Muscle layer of duodenum (tissue), 2 donors: ENCODE data around the gene ZFYVE27.

Source experiments
- H3K27ac ChIP-seq: one replicate; pipeline ENCODE4 v1.7.0; 2013; ENCODE audit warnings: mild to moderate bottlenecking, low read length
- H3K27me3 ChIP-seq: one replicate; pipeline ENCODE4 v1.7.0; 2013; ENCODE audit warnings: low read depth, mild to moderate bottlenecking, control low read depth, low read length
- H3K36me3 ChIP-seq, 2 donors: one replicate each; pipeline ENCODE4 v1.7.0; 2013; ENCODE audit warnings: low read length in 2 of 2, control low read depth in 1 of 2, mild to moderate bottlenecking in 1 of 2; ENCODE audit not compliant: insufficient read depth in 2 of 2, control insufficient read depth in 1 of 2
- H3K4me1 ChIP-seq, 2 donors: one replicate each; pipeline ENCODE4 v1.7.0; 2013; ENCODE audit warnings: low read length in 2 of 2, mild to moderate bottlenecking in 2 of 2, control low read depth in 1 of 2, moderate library complexity in 1 of 2; ENCODE audit not compliant: insufficient read depth in 2 of 2, control insufficient read depth in 1 of 2
- H3K4me3 ChIP-seq, 2 donors: one replicate each; pipeline ENCODE4 v1.7.0; 2013; ENCODE audit warnings: low read length in 2 of 2, low read depth in 1 of 2, mild to moderate bottlenecking in 1 of 2
- H3K9me3 ChIP-seq, 2 donors: one replicate each; pipeline ENCODE4 v1.7.0; 2013; ENCODE audit warnings: low read length in 2 of 2, control low read depth in 1 of 2, mild to moderate bottlenecking in 1 of 2; ENCODE audit not compliant: control insufficient read depth in 1 of 2
- donor health status: healthy.

Gene ZFYVE27

GRCh38 chr10:97755718-97756117, 18.8 kb downstream of the ZFYVE27 start:
- H3K36me3 ChIP-seq, result peaks cover 52 to 88% of the 10 kb centered on the region in 2 donors
- no peaks in the 10 kb centered on the region for H3K27me3 ChIP-seq

DNA sequence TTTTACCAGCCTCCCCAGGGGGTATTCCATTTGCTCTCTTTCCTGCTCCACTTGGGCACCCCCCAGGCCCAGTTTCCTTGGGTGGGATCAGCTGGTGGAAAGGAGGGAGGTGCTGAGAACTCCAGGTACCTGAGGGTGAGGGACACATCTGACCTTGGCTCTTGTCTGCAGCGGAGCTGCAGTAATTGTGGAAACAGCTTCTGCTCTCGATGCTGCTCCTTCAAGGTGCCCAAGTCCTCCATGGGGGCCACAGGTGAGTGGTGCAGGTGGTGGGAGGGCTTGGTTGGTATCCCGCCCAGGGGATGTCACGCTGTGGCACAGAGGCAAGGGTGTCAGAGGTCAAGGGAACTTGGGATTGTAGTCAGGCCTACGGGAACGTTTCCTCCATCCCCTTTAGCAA, 20.5 kb downstream of the ZFYVE27 start:
- Histone ChIP-seq H3K4me1 (no peaks in the 10 kb centered on the region), H3K27me3 (no peaks in the 10 kb centered on the region), H3K27ac (no peak overlapping the region), H3K4me3 (no peak overlapping the region), H3K36me3 (peaks cover 35 to 80% of the 10 kb centered on the region in 2 donors), H3K9me3 (no peaks in the 10 kb centered on the region)

More at GRCh38 chr10:97755718-97756117, 18.8 kb downstream of the ZFYVE27 start:
- Histone ChIP-seq H3K4me1 (no peaks in the 10 kb centered on the region), H3K9me3 (no peaks in the 10 kb centered on the region), H3K27ac (no peak overlapping the region), H3K4me3 (no peak overlapping the region)

GRCh38 chr10:97759158-97759887, 22.4 kb downstream of the ZFYVE27 start:
- H3K9me3 ChIP-seq, result no peaks in the 10 kb centered on the region
- peaks cover 23 to 62% of the 10 kb centered on the region in 2 donors for H3K36me3 ChIP-seq
- H3K27ac ChIP-seq, result no peak overlapping the region
- H3K4me1 ChIP-seq, result no peaks in the 10 kb centered on the region
- H3K27me3 ChIP-seq, result no peaks in the 10 kb centered on the region
- no peak overlapping the region for H3K4me3 ChIP-seq

GRCh38 chr10:97759946-97760345, 23.0 kb downstream of the ZFYVE27 start:
- no peaks in the 10 kb centered on the region for H3K27me3 ChIP-seq
- H3K4me1 ChIP-seq, result no peaks in the 10 kb centered on the region
- peaks cover 17 to 56% of the 10 kb centered on the region in 2 donors for H3K36me3 ChIP-seq
- H3K9me3 ChIP-seq, result no peaks in the 10 kb centered on the region
- H3K4me3 ChIP-seq, result no peak overlapping the region
- H3K27ac ChIP-seq, result no peak overlapping the region

- Histone ChIP-seq H3K36me3 (peaks cover 15 to 49% of the 10 kb centered on the region in 2 donors), H3K4me3 (no peak overlapping the region), H3K27ac (no peak overlapping the region), H3K9me3 (no peaks in the 10 kb centered on the region), H3K27me3 (no peaks in the 10 kb centered on the region), H3K4me1 (no peaks in the 10 kb centered on the region)
Measured at GRCh38 chr10:97760461-97761257, 23.7 kb downstream of the ZFYVE27 start.

DNA sequence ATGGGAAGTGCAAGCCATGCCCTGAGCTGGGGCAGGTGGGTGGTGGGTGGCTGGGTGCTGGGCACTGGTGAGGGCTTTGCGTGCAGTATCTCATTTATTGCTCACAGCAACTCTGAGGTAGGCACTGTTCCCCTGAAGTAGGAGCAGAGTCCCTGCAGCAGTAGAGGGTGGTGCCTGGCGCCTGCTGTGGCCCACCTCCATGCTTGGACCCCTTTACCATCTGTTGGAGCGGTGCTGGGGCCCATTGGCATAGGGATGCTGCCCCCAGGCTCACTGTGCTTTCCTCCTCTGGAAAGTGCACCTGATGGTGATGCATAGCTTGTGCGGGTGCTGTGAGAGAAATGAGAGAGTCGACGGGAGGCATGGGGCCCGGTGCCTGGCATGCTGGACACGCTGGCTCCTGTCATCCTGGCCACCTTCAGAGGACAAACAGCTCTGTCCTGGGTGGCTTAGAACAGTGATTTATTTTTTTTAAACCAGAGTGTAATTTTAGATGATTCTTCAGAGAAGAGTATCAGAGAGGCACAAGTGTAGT, 24.5 kb downstream of the ZFYVE27 start:
- Histone ChIP-seq H3K27ac (no peak overlapping the region), H3K4me1 (no peaks in the 10 kb centered on the region)

DNA sequence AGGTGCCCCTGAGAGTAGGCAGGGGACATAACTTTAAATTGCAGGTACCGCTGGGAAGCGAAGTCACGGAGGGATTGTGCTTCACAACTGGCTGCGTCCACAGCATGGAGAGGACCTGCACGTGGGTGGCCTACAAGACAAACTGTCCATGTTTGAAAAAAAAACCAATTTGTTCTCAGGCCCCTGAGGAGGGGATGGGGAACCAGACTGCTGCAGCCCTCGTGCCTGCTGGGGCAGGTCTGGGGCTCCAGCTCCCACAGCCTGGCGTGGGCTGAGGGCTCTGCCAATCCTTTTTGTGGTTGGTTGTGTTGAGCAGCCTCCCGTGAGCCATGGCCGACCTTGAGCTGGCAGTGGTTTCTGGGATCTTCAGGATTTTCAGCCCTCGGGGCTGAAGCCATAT, 25.1 kb downstream of the ZFYVE27 start:
- Histone ChIP-seq H3K4me1 (no peaks in the 10 kb centered on the region), H3K9me3 (no peaks in the 10 kb centered on the region), H3K27ac (no peak overlapping the region), H3K27me3 (no peaks in the 10 kb centered on the region), H3K36me3 (peaks cover 15 to 37% of the 10 kb centered on the region in 2 donors), H3K4me3 (no peak overlapping the region)

More for the DNA sequence above, 24.5 kb downstream of the ZFYVE27 start:
- Histone ChIP-seq H3K36me3 (peaks cover 15 to 44% of the 10 kb centered on the region in 2 donors), H3K4me3 (no peak overlapping the region), H3K27me3 (no peaks in the 10 kb centered on the region), H3K9me3 (no peaks in the 10 kb centered on the region)

DNA sequence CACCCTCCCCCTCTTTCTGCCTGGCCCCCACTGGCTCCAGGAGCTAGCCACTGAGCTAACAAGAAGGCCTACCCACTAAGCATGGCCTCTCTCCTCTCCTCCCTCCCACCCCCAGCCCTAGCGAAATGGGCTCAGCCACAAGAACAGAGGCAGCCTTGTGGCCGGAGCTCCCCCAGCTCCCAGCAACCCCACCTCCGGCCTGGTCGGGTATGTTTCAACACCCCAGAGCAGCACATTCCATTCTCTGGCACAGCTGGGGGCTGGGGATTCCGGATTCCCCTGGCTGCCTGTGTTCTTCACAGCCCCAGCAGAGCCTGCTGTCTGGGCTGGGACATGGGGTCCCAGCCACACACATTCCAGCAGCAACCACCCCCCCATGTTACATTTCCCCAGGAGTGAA, 25.9 kb downstream of the ZFYVE27 start:
- H3K27me3 ChIP-seq, result no peaks in the 10 kb centered on the region
- peaks cover 10 to 30% of the 10 kb centered on the region in 2 donors for H3K36me3 ChIP-seq
- H3K27ac ChIP-seq, result no peak overlapping the region
- H3K9me3 ChIP-seq, result no peaks in the 10 kb centered on the region
- H3K4me3 ChIP-seq, result no peak overlapping the region
- H3K4me1 ChIP-seq, result no peaks in the 10 kb centered on the region

DNA sequence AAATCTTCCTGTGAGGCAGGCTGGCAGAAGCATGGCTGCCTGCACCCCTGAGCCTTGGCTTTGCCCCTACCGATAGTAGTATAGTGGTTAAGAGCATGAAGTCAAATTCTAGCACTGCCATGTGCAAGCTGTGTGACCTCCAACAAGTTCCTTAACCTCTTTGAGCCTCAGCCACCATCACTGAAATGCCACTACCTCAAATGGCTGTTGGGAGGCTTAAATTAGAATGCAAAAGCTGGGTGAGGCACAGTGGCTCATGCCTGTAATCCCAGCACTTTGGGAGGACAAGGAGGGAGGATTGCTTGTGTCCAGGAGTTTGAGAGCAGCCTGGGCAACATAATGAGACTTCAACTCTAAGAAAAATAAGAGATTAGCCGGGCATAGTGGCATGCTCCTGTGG, 26.5 kb downstream of the ZFYVE27 start:
- H3K4me1 ChIP-seq, result no peaks in the 10 kb centered on the region
- H3K4me3 ChIP-seq, result no peak overlapping the region
- H3K27ac ChIP-seq, result no peak overlapping the region
- no peaks in the 10 kb centered on the region for H3K9me3 ChIP-seq
- no peaks in the 10 kb centered on the region for H3K27me3 ChIP-seq
- H3K36me3 ChIP-seq, result peaks cover 10 to 29% of the 10 kb centered on the region in 2 donors

- H3K36me3 ChIP-seq, result peaks cover 10 to 28% of the 10 kb centered on the region in 2 donors
- H3K9me3 ChIP-seq, result no peaks in the 10 kb centered on the region
- no peaks in the 10 kb centered on the region for H3K27me3 ChIP-seq
- no peaks in the 10 kb centered on the region for H3K4me1 ChIP-seq
- no peak overlapping the region for H3K4me3 ChIP-seq
- no peak overlapping the region for H3K27ac ChIP-seq
Measured at GRCh38 chr10:97763947-97764346, 27.0 kb downstream of the ZFYVE27 start.

DNA sequence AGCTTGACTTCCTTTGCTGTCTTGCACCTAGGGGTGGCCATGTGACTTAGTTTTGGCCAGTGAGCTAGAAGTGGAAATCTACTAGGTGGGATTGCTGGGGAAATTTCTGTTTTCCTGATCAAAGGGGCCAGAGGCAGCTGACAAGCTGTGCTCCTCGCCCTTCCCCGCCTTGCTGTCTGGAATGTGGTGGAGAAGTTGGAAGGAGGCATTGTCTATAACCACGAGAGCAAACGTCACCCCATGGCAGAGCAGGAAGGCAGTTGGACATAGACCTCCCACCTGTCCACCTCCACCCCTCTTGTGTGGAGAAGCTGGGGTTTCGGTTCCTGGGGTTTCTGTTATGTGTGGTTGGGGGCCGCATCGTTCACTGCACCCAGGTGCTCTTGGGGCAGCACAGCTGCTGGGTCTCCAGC, 27.6 kb downstream of the ZFYVE27 start:
- Histone ChIP-seq H3K36me3 (peaks cover 7 to 22% of the 10 kb centered on the region in 2 donors), H3K4me3 (no peak overlapping the region), H3K27ac (no peak overlapping the region), H3K27me3 (no peaks in the 10 kb centered on the region), H3K9me3 (no peaks in the 10 kb centered on the region), H3K4me1 (no peaks in the 10 kb centered on the region)
